Stimulated activated CD4-positive, alpha-beta T cell treated with anti-CD3 and anti-CD28 coated beads, Interleukin-12 subunit alpha, Interleukin-12 subunit beta, amount 100 ng/mL, for 24 hours (primary cell): ENCODE measurements around the gene HSPBP1.

ENCODE experiments used
- DNase-seq, 2 experiments: peaks; one replicate each; pipeline ENCODE4 v3.0.0-alpha.2; 2020; ENCODE audit warnings: low read depth in 2 of 2

The HSPBP1 gene

DNA sequence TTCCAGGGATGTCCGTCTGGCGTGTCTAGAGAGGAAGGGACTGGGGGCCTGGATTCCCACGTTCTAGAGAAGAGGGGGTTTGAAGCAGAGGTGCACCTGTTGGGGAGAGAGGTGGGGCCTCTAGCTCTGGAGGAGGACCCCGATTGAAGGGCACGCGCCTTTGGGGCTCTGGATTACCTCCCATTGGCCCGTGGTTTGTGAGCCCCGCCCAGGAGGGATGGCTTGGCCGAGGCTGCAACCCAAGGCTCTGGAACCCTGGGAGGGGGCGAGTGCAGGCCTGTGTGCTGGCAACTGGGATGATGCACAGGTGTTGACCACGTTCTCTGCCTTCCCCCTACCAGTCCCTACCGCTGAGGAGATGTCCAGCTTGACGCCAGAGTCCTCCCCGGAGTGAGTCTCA, 25.1 kb upstream of the HSPBP1 start:
- DNase-seq = no peak

DNA sequence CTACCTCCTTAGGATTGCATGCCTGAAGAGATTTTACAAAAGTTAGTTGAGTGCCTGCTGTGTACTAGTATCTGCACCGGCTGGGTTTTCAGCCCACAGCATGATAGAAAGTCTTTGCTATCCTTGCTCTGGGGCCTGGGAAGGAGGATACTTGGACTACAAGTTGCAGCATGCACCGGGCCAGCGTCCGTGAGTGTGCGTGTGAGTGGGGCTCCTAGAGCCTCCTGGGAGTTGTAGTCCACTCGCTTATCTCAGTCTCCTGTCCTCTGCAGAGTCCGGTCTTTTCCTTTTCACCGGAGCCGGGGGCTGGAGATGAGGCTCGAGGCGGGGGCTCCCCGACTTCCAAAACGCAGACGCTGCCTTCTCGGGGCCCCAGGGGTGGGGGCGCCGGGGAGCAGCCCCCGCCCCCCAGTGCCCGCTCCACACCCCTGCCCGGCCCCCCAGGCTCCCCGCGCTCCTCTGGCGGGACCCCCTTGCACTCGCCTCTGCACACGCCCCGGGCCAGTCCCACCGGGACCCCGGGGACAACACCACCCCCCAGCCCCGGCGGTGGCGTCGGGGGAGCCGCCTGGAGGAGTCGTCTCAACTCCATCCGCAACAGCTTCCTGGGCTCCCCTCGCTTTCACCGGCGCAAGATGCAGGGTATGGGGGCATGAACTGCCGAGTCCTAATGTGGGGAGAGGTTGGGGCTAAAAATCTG, 24.5 kb upstream of the HSPBP1 start:
- peak in 1 of 2 experiments; percentile 24 for DNase-seq

DNA sequence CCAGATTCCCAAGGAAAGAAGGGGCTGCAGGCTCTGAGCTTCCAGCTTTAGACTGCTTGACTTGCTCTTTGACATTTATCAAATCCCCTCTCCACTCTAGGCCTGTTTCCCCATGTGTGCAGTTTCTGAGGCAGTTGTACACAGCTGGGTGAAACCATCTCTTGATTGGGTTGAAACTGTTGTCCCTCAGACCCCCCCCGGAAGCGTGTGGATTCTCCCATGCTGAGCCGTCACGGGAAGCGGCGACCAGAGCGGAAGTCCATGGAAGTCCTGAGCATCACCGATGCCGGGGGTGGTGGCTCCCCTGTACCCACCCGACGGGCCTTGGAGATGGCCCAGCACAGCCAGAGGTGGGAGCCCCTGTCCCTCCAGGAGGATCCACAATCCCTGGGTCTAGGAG, 23.6 kb upstream of the HSPBP1 start:
- no peak for DNase-seq

DNA sequence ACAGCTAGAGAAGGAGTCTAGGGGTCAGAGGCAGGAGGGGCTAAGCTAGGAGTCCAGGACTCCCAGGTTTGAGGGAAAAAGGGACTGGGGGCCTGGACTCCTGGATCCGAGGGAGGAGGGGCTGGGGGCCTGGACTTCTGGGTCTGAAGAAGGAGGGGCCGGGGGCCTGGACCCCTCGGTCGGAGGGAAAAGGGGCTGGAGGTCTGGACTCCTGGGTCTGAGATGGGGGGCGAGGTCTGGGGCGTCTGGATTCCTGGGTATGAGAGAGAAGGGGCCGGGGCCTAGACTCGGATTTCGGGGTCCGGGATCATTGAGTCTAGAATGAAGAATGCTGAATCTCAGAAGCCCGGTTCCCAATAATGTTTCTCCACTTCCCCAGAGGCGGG, 22.4 kb upstream of the HSPBP1 start:
- no peak for DNase-seq

DNA sequence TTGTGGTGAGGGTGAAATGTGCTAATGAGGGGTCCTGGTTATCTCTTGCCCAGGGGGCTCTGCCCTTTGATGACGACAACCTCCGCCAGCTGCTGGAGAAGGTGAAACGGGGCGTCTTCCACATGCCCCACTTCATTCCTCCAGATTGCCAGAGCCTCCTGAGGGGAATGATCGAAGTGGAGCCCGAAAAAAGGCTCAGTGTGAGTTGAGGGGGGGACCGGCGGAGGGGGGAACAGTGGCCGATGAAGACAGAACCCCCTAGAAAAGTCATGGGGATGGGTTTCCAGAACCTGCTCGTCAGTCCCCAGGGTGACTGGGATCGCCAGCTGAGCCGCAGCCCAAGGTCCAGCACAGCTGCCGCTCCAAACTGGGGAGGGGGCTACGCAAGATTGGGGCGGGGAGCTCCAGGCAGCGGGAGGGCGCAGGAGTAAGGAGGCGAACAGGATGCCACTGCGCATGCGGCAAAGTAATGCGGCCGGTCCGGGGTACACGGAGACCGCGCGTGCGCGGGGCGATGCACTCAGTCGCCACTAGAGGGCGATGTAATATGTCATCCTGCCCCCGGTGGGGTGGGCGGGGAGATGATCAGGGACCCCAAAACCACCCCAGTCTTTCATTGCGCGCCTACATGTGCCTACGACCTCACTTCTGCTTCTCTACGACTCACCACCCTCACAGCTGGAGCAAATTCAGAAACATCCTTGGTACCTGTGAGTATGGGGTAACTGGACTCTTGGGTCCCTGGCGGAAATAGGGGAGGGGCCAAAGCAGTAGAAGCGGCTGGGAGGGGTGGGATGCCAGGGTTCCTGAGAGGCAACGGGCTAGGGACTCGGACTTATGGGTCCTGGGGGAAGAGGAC, 21.8 kb upstream of the HSPBP1 start:
- peak; percentile 91 to 97 for DNase-seq

DNA sequence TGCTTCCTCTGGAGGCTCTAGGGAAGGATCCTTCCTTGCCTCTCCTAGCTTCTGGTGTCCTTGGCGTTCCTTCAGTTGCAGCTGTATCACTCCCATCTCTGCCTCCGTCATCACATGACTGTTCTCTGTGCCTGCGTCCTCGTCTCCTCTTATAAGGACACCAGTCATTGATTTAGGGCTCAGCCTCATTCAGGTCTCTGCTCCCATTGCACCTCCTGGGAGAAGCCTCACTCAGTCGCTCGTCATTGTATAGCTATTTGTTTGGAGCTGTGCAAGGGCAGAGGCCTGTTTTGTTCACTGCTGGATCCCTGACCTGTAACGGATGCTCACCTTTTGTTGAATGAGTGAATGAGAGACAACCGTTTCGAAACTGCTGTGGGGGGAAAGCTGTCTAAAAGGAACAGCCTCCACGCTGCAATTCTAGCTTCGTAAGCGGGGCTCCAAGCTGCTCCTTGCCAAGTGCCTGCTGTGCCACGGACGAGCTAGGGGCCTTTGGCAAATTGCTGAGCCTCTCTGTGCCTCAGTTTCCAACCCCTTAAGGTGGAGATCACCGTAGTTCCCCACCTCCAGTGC, 21.1 kb upstream of the HSPBP1 start:
- DNase-seq = no peak

DNA sequence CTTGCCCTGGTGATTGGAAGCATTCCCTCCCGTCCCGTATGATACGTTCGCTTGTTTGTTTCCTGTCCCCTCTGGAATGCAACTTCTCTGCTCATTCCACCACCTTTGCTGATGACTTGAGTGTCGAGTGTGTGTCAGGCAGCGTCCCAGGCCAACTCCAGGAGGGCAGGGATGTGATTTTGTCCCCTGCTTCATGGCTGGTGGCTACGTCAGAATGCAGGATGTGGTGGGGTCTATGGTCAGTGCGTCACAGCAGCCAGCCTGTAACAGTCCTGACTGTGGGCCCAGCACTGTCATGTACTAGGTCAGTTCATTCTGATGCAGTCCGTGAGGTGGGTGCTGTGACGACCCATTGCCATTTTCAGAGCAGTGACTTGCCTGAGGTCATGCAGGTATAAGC, 20.1 kb upstream of the HSPBP1 start:
- no peak for DNase-seq

DNA sequence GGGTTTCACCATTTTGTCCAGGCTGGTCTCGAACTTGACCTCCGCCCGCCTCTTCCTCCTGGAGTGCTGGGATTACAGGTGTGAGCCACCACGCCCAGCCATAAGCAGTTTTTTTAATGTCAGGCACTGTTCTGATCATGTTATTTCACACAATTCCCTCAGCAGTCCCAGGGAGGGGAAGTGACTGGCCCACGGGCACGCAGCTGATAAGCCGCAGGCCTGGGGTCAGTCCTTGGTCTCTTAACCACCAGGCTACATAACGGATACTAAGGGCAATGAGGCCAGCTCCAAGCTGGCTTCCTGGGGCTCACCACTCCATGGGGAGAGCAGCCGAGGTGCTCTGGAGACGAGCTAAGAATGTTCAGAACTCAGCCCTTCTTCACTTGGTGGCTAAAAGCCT, 17.4 kb upstream of the HSPBP1 start:
- no peak for DNase-seq

DNA sequence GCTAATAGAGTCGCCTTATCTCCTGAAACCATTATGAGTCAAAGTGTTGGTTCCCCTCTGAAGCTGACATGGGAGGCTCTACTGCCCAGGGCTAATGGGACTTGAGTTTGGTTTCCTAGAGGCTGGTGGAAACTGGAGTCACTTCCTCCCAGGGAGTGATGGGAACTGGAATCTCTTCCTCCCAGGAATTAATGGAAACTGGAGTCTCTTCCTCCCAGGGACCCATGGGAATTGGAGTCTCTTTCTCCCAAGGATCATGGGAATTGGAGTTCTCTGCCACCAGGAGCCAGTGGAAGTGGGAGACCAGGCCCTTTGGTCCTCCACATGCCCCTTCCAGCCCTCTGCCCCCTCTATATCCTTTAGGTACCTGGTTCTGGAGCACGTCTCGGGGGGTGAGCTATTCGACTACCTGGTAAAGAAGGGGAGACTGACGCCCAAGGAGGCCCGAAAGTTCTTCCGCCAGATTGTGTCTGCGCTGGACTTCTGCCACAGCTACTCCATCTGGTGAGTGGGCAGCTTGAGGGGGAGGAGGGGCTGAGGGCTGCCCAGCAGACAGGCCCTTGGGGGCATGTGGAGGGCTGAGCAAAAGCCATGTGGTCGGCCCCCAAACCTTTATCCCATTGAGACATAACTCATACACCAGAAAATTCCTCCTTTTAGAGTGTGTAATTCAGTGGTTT, 9.3 kb upstream of the HSPBP1 start:
- no peak for DNase-seq

DNA sequence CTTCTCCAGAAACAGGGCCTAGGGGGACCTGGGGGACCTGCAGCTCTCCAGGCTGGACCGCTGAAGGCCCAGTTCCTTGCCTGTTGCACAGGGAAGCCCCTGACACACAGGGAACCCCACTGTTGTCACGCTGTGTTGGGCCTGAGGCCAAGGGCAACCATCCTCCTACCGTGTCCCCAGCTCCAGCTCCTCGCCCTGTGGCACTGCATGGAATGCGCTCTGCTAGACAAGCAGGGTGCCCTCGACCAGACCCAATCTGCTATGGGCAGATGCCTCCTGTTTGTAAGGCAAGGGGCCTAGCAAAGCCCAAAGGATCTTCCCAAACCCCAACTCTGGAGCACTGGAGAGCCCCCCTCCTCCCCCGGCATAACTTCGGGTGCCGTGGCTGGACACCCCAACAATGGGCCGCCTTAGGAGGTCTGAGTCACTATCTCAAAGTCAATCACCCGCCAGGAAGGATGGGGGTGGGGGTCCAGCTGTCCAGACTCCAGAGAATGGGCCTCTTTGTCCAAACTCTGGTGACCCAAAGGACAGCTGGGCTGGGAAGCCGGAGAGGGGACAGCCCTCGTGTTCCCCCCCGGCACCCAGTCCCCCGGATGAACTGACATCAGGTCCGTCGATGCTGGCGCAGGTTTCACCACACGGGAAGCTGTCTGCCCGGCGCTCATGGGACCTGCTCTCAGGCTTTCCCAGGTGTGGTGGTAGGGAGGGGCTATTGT, 7.6 kb upstream of the HSPBP1 start:
- no peak for DNase-seq

DNA sequence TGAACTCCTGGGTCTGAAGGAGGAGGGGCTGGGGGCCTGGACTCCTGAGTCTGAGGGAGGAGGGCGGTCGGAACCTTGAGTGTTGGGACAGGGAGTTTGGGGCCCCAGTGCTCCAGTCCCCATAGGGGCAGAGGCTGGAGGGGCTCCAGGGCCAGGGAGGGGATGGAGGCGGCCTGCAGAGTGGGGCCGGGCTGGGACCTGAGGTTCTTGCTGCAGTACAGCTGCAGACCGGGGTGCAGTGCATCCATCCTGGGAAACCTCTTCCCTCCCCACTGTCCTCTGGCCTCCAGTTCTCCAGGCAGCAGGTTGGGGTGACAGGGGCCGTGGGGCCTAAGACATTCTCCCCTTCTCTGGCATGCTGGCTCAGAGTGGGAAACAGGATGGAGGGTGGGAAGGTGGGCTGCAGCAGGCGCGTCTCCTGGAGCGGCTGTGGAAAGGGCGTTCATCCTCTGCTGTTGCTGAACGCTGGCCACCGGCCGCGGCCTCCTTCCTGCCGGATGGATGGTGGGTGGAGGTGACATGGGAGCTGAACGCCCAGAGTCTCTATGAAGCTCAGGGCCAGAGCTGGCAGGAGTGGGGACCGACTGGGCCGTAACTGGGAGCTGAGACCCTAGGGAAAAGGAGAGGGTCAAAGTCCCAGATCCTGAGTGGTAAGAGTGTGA, 5.5 kb upstream of the HSPBP1 start:
- no peak for DNase-seq

DNA sequence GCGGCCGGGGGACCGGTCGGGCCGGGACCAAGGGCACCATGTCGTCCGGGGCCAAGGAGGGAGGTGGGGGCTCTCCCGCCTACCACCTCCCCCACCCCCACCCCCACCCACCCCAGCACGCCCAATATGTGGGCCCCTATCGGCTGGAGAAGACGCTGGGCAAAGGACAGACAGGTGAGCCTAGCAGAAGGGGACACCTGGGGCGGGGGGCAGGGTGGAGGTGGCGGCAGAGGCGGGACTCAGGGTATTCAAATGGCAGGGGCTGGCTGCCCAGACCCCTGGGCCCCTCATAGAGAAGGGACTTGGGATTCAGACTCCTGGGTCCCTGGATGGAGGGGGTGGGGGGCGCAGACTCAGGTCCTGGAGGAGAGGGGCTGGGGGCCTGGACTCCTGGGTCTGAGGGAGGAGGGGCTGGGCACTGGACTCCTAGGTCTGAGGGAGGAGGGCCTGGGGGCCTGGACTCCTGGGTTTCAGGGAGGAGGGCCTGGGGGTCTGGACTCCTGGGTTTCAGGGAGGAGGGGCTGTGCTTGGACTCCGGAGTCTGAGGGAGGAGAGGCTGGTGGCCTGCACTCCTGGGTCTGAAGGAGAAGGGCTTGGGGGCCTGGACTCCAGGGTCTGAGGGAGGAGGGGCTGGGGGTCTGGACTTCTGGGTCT, 4.6 kb upstream of the HSPBP1 start:
- DNase-seq = no peak

DNA sequence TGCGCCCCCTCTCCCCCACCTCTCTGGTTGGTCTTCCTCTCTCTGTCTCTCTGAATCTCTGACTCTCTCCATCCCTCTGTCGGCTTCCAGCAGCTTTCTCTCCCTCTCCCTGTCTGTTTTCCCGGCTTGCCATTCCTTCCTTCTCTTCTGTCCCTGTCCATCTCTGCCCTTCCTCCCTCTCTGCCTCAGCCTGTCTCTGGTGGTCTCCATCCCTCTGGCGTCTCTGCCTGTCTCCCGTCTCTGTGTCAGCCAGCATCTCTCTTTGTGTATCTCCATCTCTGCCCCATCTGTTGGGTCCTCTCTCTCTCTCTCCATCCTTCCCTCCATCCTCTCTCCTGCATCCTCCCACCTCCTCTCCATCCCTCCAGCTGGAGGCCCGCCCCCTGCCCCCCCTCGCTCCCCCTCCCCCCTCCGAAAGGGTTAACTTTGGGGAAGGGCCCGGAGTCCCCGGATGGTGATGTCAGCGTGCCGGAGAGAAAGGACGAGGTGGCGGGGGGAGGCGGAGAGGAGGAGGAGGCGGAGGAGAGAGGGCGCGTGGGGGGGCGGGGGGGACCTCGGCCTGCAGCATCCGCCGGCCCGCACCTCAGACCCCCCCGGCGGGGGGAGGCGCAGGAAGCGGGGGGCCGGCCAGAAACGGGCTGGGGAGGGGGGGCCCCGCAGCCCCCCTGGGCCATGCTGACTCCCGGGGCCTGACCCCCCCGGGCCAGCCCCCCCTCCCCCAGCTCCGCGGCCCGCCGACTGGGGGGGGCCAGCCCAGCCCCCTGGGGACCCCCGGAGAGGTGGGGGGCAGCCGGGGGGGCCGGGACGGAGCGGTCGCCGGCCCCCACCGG, 3.9 kb upstream of the HSPBP1 start, which contains the start of gene BRSK1:
BRSK1 (plus strand) TSS at position 450 of the 830 bp plus-strand sequence. CDS start 446 bp downstream, outside the sequence.
- DNase-seq = peak in 1 of 2 experiments; percentile 13

DNA sequence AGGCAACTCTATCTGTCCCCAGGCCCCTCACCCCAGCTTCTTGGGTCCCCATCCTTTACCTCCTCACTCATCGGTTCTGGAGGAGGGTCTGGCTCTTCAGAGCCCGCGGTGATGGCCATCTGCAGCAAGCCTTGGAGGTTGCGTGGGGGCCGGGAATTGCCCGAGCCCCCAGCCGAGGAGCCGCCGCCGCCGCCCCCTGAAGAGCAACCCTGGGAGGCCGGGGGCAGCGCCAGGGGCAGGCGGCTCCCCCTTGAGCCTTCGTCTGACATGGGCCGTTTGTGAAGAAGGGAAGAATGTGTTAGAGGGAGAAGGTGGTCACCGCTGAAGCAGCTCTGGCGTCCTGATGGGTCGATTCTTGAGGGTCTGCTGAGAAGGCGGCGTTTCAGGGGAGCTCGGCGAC, 570 bp downstream of the HSPBP1 start:
- no peak for DNase-seq

DNA sequence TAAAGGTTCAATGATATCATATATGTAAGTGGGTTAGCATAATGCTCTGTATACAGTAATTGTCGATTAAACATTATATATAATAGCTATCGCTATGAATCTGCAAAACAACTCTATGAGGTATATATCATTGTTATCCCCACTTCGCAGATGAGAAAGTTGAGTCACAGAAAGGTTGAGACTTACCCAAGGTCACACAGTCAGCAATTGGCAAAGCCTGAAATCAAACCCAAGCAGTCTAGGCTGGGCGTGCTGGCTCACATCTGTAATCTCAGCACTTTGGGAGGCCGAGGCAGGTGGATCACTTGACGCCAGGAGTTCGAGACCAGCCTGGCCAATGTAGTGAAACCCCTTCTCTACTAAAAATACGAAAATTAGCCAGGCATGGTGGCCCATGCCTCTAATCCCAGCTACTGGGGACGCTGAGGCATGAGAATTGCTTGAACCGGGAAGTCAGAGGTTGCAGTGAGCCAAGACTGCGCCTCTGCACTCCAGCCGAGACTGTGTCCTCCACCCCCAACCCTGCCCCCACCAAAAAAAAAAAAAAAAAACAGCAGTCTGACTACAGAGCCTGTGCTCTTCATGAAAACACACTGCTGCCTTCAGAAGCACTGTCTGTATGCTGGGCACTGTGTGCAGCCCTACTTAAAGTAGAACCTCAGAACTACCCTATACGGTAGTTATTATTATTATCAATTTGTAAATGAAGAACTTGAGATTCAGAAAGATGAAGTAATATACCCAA, 1.3 kb downstream of the HSPBP1 start:
- DNase-seq = no peak

DNA sequence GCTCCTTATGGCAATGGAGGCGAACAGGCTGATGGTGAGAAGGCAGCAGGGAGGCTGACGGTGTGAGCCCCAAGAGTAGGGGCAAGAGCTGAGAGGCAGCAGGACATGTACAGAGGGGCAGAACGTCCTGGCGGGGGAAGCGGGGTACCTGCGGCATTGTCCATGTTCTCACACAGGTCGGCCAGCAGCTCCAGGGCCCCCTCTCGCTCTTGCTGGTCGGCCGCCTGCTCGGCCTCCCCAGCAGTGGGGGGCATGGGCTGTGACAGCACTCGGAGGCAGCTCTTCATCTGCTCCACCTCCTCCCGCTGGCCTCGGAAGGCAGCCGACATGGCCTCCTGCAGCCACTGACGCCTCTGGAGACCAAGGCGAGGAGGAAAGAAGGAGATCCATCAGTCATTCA, 2.4 kb downstream of the HSPBP1 start:
- DNase-seq = no peak

DNA sequence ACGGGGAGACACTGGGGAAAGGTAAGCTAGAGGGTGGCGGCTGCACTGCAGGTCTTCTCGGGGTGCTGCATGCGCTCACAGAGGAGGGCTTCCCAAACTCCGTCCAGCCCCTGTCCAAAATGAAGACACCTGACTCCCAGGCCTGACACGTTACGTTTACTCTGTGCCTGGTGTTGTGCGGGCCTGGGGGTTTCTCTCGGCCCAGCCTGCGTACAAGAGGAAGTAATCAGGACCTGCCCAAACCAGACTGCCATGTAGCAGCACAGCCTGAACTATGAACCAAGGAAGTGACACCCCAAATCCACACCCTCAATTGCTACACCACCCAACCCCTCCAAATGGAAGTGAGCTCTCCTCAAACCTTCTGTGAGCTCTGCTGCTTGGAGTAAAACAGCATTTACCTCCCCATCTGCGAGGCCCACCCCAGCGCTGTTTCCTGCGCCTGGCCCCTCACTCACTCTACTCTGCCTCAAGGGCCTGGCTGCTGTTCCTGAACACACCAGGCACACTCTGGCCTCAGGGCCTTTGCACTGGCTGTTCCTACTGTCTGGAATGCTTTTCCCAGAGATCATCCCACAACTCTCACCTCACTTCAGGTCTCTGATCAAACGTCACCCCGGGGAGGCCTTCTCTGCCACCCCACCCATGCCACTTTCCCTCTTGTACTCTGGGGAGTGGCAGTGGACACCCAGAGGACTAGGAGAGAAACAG, 3.0 kb downstream of the HSPBP1 start:
- DNase-seq = no peak
